IPS DF 6.9 (cell line): ENCODE data around the gene LRGUK.

Experiments used
- DNase-seq: peaks from one replicate; pipeline ENCODE4 v3.0.0-alpha.2; 2013; ENCODE audit warnings: low read depth, low spot score
- H3K27ac ChIP-seq: one replicate; pipeline ENCODE4 v1.5.1; 2013; ENCODE audit warnings: low read length, control low read depth
- H3K27me3 ChIP-seq: 2 replicates; pipeline ENCODE4 v1.6.1; 2013; ENCODE audit warnings: mild to moderate bottlenecking, low read length; ENCODE audit not compliant: control insufficient read depth, insufficient read depth
- H3K36me3 ChIP-seq: 2 replicates; pipeline ENCODE4 v1.6.1; 2013; ENCODE audit warnings: low read length; ENCODE audit not compliant: control insufficient read depth, insufficient read depth
- H3K4me1 ChIP-seq: 2 replicates; pipeline ENCODE4 v1.6.1; 2013; ENCODE audit warnings: low read length; ENCODE audit not compliant: control insufficient read depth, insufficient read depth
- H3K4me3 ChIP-seq: 2 replicates; pipeline ENCODE4 v1.5.1; 2013; ENCODE audit warnings: mild to moderate bottlenecking, low read length
- H3K9me3 ChIP-seq: 2 replicates; pipeline ENCODE4 v1.6.1; 2013; ENCODE audit warnings: low read length, inconsistent platforms; ENCODE audit not compliant: control insufficient read depth, insufficient read depth
- whole genome bisulfite sequencing: extraction: QIAGEN DNeasy Blood & Tissue Kit; methylation state at CpG from one replicate; pipeline ENCODE4 v1.1.7; 2013; ENCODE audit warnings: mixed read lengths, missing lambda C conversion rate; ENCODE audit not compliant: insufficient read length, insufficient coverage; 5-methylcytosine and 5-hydroxymethylcytosine counted together

The LRGUK gene

DNA sequence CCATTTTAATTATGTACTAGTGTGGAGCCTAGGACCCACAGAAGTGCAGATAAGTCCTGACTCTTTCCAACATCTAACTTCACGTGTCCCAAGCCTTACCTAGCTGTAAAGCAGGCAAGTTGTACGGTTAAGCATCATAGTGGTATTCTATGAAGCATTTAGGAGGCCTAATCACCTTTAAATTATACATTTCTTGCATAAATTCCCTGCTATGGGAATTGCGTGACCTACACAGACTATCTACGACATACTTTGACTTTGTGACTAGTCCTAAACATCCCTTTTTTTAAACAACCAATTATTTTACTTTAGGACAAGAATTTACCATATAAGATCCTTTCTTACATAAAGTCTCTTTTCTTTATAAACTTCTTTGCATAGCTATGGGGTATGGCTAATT lies 37.7 kb upstream of the LRGUK start:
- Histone ChIP-seq H3K4me1 (no peaks in the 10 kb centered on the region), H3K36me3 (no peaks in the 10 kb centered on the region), H3K4me3 (no peak overlapping the region), H3K27ac (no peak overlapping the region), H3K27me3 (no peaks in the 10 kb centered on the region), H3K9me3 (no peaks in the 10 kb centered on the region; the same call in 1 of the 2 replicates)
- no CpG with 5 or more reads among the region's 4 CpGs for WGBS
- DNase-seq: peak; percentile 31

DNA sequence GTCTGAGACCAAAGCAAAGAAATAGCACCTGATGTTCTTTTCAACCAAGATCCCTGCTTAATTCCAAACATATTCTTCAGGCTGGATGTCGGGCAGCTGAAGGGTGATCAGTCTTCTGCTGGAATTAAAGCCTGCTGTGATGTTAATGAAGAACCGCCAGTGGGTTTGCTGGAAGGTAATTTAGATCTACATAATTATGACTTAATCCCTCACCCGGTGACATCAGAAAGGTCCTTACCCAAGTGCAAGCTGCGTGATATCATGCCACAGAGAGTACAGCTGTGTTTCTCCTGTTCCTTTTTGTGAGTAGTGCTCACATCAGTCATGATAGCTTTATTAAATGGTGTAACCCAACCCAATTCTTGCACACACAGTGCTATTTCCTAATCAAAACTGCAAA lies 29.1 kb upstream of the LRGUK start:
- H3K27ac ChIP-seq: no peak overlapping the region
- H3K36me3 ChIP-seq: no peaks in the 10 kb centered on the region
- DNase-seq: no peak
- H3K9me3 ChIP-seq: no peaks in the 10 kb centered on the region
- no peaks in the 10 kb centered on the region for H3K4me1 ChIP-seq
- no peak overlapping the region for H3K4me3 ChIP-seq
- no CpG with 5 or more reads among the region's 4 CpGs for WGBS
- no peaks in the 10 kb centered on the region for H3K27me3 ChIP-seq

DNA sequence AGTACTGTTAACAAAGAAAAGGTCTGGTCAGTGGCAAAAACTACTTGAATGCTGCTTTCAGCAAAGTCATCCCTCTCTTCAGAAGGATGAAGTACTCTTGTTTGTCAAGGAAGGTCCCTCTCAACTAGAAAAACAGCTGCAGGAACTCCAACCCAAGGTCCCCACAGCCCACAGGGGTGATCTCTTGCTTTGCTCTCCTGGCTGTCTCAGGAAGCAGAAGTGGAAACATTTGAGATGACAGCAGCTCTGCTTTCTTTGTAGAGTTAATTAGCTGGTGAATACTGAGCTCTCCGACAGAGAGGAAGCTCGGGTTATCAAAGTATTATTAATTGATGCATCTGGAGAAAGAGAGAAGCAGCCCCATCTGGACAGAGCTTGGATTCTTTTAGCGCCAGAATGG lies 25.4 kb upstream of the LRGUK start:
- no CpG with 5 or more reads among the region's 3 CpGs for WGBS
- H3K36me3 ChIP-seq: no peaks in the 10 kb centered on the region
- H3K9me3 ChIP-seq: no peaks in the 10 kb centered on the region
- H3K4me3 ChIP-seq: no peak overlapping the region
- DNase-seq: no peak
- no peaks in the 10 kb centered on the region for H3K4me1 ChIP-seq
- H3K27ac ChIP-seq: no peak overlapping the region
- no peaks in the 10 kb centered on the region for H3K27me3 ChIP-seq

DNA sequence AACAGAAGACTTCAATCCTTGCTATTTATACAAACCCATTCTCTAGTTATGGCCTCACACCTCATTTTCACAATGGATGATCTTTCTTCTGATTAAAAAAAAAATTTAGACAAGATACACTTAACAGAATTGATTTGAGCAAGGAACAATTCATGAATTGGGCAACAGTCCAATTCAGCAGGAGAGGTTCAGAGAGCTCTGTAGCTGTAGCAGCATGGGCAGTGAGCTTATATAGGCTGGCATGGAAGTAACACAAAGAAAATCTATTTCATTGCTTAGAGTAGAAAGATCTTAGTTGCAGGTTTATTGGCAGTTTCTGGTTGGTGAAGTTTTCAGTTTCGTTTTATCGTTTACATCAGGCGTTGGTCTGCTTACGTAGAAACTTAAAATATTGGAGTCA lies 23.0 kb upstream of the LRGUK start:
- Histone ChIP-seq H3K4me1 (no peaks in the 10 kb centered on the region), H3K27me3 (no peaks in the 10 kb centered on the region), H3K9me3 (no peaks in the 10 kb centered on the region), H3K36me3 (no peaks in the 10 kb centered on the region), H3K4me3 (no peak overlapping the region), H3K27ac (no peak overlapping the region)
- no peak for DNase-seq
- no CpG with 5 or more reads among the region's 4 CpGs for WGBS

DNA sequence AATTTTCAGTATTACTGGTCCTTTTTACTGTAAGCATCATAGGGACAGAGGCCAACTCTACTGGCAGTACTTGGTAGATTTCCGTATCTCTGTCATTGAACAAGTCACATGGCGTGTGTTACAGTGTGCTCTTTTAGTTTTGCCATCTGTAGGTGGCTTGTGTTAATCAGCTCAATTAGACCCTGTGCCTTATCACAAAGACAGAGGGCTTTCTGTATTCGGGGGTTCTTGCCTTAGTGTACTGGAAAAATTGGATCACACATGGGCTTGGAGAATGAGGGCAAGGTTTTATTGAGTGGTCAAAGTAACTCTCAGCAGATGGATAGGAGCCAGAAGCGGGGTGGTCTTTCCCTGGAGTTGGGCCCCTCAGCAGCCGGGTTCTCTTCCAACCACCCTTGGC lies 21.3 kb upstream of the LRGUK start:
- H3K36me3 ChIP-seq: no peaks in the 10 kb centered on the region
- H3K9me3 ChIP-seq: no peaks in the 10 kb centered on the region
- no peak overlapping the region for H3K4me3 ChIP-seq
- H3K27ac ChIP-seq: no peak overlapping the region
- no peaks in the 10 kb centered on the region for H3K27me3 ChIP-seq
- DNase-seq: no peak
- no CpG with 5 or more reads among the region's 5 CpGs for WGBS
- H3K4me1 ChIP-seq: no peaks in the 10 kb centered on the region

DNA sequence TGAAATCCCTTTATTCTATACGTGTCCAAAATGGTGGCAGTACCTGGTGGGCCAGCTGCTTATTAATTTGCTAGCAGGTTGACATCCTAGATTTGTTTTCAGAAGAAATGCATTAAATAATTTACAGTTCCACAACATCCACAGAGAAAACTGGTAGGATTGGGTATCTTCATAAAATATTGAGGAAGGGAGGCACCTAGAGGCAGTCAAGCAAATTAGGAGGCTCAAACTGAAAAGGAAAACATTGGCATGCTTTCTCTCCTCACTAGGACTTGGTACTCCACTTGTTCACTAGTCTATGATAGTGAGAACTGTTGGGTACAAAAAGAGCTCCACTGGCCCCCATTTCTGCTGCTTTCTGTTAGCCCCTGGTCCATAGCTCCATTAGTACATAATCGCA lies 18.3 kb upstream of the LRGUK start:
- no peaks in the 10 kb centered on the region for H3K27me3 ChIP-seq
- H3K36me3 ChIP-seq: no peaks in the 10 kb centered on the region
- peaks cover 3% of the 10 kb centered on the region; the same call in 1 of the 2 replicates for H3K4me1 ChIP-seq
- no peak overlapping the region for H3K4me3 ChIP-seq
- WGBS: no CpG with 5 or more reads among the region's 2 CpGs
- no peak for DNase-seq
- H3K9me3 ChIP-seq: no peaks in the 10 kb centered on the region
- no peak overlapping the region for H3K27ac ChIP-seq

DNA sequence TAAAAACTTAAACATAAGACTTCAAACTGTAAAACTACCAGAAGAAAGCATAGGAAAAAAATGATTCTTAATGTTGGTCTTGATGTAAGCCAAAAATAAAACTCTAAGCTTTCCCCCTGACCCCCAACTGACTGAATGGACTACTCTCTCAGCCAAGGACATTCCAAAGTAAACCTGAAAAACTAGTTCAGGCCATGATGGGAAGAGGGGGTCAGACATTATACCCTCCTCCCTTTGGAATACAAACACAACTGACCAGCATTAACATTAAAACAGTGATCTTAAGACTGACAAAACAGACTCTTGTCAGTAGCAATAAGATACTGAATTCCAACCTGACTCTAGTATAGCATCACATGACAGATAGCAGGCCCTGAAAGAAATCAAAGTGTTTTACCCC lies 13.5 kb upstream of the LRGUK start:
- Histone ChIP-seq H3K4me1 (peaks cover 3% of the 10 kb centered on the region; the same call in 1 of the 2 replicates), H3K27ac (no peak overlapping the region), H3K36me3 (no peaks in the 10 kb centered on the region), H3K9me3 (no peaks in the 10 kb centered on the region), H3K27me3 (no peaks in the 10 kb centered on the region), H3K4me3 (no peak overlapping the region)
- DNase-seq: no peak

DNA sequence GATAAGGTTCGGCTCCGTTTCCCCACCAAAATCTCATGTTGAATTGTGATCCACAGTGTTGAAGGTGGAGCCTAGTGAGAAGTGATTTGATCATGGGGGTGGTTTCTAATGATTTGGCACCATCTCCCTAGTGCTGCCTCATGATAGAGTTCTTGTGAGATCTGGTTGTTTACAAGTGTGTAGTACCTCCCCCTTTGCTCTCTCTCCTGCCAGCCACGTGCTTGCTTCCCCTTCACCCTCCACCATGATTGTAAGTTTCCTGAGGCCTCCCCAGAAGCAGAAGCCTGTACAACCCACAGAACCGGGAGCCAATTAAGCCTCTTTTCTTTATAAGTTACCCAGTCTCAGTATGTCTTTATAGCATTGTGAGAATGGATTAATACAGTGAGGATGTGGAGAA lies 12.1 kb upstream of the LRGUK start:
- WGBS: no CpG with 5 or more reads among the region's 4 CpGs
- no peaks in the 10 kb centered on the region for H3K36me3 ChIP-seq
- H3K27ac ChIP-seq: no peak overlapping the region
- H3K4me3 ChIP-seq: no peak overlapping the region
- no peaks in the 10 kb centered on the region for H3K27me3 ChIP-seq
- H3K4me1 ChIP-seq: peaks cover 3% of the 10 kb centered on the region; the same call in 1 of the 2 replicates
- no peaks in the 10 kb centered on the region for H3K9me3 ChIP-seq
- DNase-seq: no peak

DNA sequence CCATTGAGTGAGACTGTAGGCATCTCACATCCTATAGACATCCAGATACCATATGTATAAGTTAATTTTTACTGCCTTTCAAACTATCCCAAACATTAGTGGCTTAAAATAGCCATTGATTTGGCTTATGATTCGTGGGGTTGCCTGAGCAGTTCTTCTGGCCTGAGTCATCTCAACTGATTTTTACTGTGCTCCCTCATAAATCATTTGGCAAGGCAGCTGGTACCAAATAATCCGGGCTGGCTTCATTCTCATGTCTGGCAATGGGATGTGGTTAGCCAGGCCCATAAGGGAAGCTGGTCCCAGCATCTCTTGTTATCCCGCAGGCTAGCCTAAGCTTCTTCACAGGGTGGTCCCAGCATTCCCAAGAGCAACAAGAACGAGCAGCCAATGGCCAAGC lies 6.7 kb upstream of the LRGUK start:
- Histone ChIP-seq H3K36me3 (no peaks in the 10 kb centered on the region), H3K27ac (no peak overlapping the region), H3K4me1 (no peaks in the 10 kb centered on the region), H3K27me3 (no peaks in the 10 kb centered on the region), H3K9me3 (no peaks in the 10 kb centered on the region), H3K4me3 (no peak overlapping the region)
- no peak for DNase-seq
- WGBS: no CpG with 5 or more reads among the region's 4 CpGs

DNA sequence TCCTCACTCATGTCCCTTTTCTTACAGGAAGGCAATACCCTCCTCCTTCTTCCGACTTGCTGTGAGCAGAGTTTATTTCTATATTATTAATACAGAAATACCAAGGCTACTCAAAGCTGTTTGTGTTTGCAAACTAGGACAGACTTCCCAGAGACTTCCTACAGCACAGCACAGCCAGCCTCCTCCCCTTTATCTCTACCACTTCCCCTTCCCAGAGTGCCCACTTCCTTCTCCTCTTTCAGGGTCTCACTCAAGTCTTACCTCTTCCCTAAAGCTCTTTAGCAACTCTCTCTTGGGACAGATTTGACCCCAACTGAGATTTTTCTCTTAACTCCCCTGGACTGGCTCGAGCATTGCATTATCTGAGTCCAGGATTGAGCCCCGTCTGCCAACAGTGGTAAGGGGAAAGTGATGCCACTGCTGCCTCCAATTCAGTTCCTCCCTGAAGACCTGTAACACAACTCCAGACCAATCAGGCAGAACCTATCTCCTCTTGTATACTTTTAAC lies 5.5 kb upstream of the LRGUK start:
- Histone ChIP-seq H3K27ac (no peak overlapping the region), H3K36me3 (no peaks in the 10 kb centered on the region), H3K4me3 (no peak overlapping the region), H3K27me3 (no peaks in the 10 kb centered on the region), H3K4me1 (no peaks in the 10 kb centered on the region), H3K9me3 (no peaks in the 10 kb centered on the region)
- no peak for DNase-seq
- no CpG with 5 or more reads among the region's 3 CpGs for WGBS

DNA sequence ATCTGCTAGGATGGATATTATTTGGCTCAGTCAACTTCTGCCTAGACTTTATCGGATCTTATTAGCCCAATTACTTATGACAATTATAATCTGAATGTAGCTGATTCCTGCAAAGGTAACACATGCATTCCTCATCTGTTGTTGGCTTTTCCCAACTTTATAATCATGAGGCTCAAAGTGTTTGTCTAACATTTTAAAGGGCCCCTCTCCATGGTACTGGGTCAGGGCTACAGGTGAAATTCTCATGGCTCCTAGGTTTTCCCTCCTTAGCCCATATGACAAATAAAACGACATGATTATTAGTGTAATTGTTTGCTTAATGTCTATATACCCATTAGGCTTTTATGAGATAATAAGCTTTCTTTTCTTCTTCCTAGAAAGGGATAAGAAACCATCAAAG lies 4.2 kb upstream of the LRGUK start:
- Histone ChIP-seq H3K36me3 (no peaks in the 10 kb centered on the region), H3K9me3 (no peaks in the 10 kb centered on the region), H3K27me3 (no peaks in the 10 kb centered on the region), H3K27ac (no peak overlapping the region), H3K4me3 (no peak overlapping the region), H3K4me1 (no peaks in the 10 kb centered on the region)
- no peak for DNase-seq
- no CpG with 5 or more reads among the region's 2 CpGs for WGBS
